GM12864 (cell line): ENCODE results near the gene RCN1.

Source experiments
- DNase-seq: peaks from one replicate; pipeline ENCODE4 v3.0.0-alpha.2; 2011; ENCODE audit warnings: low read depth
- H3K4me3 ChIP-seq: 2 replicates; pipeline ENCODE4 v1.5.1; 2011; ENCODE audit warnings: mild to moderate bottlenecking, low read depth, low read length, control low read depth
- CTCF ChIP-seq: IDR thresholded peaks from 2 replicates; pipeline ENCODE4 v1.5.1; 2011; ENCODE audit warnings: low read depth, mild to moderate bottlenecking, moderate library complexity, low read length, control low read depth, inconsistent platforms; ENCODE audit errors: missing control alignments

RCN1 gene

DNA sequence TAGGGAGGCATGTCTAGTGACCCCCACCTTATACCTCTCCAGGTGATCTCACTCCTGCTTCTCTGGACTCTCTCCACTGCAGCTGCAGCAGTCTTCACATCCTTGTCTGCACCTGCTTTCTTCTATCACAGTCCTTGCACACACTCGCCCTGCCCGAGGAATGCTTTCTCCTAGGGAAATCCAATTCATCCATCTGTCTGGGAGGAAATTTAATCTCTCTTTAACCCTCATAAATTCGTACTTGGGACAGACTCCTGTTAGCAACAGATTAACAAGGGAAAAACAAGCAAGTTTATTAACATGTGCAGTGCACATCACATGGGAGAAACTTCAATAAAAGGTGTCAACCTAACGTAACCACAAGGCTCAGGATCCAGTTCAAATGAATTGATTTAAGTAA, 11.3 kb upstream of the RCN1 start:
- no peak for TF ChIP-seq CTCF
- no peak overlapping the region for H3K4me3 ChIP-seq
- DNase-seq, result no peak

GRCh38 chr11:32080361-32080980, 10.4 kb upstream of the RCN1 start:
- no peak for DNase-seq
- no peak overlapping the region for H3K4me3 ChIP-seq
- no peak for TF ChIP-seq CTCF

DNA sequence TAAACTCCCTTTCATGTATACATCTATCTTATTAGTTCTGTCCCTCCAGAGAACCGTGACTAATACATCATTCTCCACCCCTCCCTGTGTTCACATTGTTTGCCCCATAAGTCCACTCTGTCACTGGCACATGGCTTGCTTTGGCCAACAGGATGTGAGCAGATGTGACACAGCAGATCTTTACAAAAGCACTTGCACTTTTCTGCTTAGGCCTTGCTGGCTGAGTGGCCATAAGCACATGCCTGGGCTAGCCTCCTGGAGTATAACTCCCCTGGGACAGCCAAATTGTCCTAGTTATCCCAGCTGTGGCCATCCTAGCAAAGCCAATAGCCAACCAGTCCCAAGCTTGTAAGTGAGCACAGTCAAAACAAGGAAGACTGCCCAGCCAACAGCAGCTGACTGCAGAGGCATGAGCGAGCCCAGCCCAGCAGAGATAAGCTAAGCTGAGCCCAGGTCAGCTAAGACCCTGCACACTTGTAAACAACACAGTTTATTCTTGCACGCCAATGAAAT, 9.7 kb upstream of the RCN1 start:
- TF ChIP-seq CTCF, result no peak
- H3K4me3 ChIP-seq, result no peak overlapping the region
- no peak for DNase-seq

DNA sequence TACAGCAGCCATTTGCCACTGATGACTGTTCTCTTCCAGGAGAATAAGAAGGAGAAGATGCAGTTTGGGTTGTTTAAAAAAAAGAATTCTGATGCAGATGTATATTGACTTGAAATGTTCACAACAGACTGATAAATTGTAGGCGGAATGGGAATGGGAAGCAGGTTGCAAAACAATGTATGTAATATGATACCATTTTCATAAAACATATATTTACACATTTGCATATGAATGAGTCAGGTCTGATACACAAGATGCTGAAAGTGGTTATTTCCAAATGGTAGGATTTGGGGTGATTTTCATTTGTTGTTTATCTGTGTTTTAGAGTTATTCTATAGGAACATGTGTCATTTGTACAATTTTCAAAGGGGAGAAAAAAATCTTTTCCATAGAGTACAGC, 9.0 kb upstream of the RCN1 start:
- H3K4me3 ChIP-seq, result no peak overlapping the region
- TF ChIP-seq CTCF, result no peak
- DNase-seq, result no peak

GRCh38 chr11:32082346-32082986, 8.4 kb upstream of the RCN1 start:
- no peak overlapping the region for H3K4me3 ChIP-seq
- no peak for DNase-seq
- no peak for TF ChIP-seq CTCF

- H3K4me3 ChIP-seq, result no peak overlapping the region
- no peak for DNase-seq
- TF ChIP-seq CTCF, result no peak
Measured at GRCh38 chr11:32087597-32087996, 3.3 kb upstream of the RCN1 start.
